GM10266 (cell line): ENCODE measurements around the gene RAB40A.
A peak's percentile ranks its signal among the peaks of the same experiment; 100 is the strongest.
"Not testable (repeated sequence)": the region's sequence is repeated elsewhere in the genome, so short reads cannot be mapped to it uniquely, and the experiment has no call there.

Source experiments
- DNase-seq: peaks from one replicate; pipeline ENCODE4 v3.0.0; 2012; ENCODE audit errors: extremely low spot score
- TF ChIP-seq, protein P1 (sequence below): IDR thresholded peaks from 2 replicates; pipeline ENCODE4 v1.5.1; 2012; ENCODE audit warnings: mild to moderate bottlenecking, low read depth; ENCODE audit not compliant: control insufficient read depth, insufficient read depth; ENCODE audit errors: missing control alignments

The RAB40A gene

DNA sequence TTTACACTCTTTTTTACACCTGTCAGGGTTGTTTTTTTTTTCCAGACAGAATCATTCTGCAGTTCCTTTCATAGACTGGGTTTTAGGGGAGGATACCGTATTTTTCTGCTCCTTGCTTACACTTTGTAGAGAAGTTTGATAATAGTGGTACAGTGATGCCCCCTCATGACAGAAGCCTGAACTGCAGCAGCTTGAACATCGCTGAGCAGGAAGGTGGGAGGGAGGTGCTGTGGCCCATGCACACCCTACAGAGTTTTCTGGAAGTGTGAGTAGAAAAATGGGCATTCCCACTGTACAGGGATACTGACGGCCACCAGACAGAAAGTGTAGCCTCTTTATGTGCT lies 54.5 kb downstream of the RAB40A start:
- TF ChIP-seq, protein P1, sequence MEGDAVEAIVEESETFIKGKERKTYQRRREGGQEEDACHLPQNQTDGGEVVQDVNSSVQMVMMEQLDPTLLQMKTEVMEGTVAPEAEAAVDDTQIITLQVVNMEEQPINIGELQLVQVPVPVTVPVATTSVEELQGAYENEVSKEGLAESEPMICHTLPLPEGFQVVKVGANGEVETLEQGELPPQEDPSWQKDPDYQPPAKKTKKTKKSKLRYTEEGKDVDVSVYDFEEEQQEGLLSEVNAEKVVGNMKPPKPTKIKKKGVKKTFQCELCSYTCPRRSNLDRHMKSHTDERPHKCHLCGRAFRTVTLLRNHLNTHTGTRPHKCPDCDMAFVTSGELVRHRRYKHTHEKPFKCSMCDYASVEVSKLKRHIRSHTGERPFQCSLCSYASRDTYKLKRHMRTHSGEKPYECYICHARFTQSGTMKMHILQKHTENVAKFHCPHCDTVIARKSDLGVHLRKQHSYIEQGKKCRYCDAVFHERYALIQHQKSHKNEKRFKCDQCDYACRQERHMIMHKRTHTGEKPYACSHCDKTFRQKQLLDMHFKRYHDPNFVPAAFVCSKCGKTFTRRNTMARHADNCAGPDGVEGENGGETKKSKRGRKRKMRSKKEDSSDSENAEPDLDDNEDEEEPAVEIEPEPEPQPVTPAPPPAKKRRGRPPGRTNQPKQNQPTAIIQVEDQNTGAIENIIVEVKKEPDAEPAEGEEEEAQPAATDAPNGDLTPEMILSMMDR: peak; percentile 79
- DNase-seq: peak; percentile 20

DNA sequence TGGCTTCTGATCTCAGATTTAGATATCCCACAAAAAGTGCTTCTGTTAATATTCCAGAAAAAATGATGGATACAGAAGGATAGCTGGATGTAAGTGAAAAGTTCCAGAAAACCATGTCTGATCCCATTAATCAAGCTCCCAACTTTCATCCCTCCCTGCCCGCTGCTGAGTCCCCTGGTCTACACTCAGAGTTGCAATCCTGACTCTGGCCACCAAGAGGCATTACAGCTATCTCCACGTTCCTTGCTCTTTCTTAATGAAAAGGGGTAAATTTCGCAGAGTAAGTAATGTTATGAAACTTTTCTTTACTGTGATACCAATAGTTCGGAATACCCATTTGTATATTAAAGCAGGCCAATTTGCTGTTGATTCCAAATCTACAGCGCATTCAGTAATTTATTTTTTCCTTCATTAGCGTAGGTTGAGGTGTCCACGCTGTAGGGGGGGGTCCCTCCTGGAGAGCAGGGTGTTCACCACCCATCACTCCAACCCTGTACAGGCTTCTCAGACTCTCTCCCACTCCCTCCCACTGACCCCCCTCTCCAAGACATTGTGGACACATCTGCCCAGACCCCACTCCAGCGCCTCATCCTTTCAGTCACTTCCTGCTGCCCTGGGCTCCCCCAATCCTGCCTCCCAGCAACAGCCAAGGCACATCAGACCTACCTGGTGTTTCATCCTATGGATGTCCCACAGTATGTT lies 55.1 kb downstream of the RAB40A start:
- DNase-seq: peak; percentile 19
- TF ChIP-seq, protein P1: peak; percentile 41

DNA sequence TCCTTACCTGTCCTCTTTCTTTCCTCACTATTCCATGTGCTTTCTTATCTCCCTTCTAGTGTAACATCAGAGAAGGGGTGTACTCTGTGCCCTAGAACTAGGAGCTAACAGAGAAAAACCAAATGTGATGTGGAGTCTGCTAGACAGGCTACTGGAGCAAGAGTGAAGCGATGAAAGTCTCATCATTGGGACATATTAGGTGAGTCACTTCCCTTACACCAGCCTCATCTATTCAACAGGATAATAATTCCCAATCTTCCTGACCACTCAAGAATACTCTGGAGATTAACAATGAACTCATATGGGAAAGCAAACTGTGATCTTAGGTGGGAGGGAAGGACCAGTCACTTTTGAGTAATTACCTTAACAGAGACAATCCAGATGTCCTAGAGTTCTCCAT lies 58.1 kb downstream of the RAB40A start:
- DNase-seq: no peak
- TF ChIP-seq, protein P1: no peak

DNA sequence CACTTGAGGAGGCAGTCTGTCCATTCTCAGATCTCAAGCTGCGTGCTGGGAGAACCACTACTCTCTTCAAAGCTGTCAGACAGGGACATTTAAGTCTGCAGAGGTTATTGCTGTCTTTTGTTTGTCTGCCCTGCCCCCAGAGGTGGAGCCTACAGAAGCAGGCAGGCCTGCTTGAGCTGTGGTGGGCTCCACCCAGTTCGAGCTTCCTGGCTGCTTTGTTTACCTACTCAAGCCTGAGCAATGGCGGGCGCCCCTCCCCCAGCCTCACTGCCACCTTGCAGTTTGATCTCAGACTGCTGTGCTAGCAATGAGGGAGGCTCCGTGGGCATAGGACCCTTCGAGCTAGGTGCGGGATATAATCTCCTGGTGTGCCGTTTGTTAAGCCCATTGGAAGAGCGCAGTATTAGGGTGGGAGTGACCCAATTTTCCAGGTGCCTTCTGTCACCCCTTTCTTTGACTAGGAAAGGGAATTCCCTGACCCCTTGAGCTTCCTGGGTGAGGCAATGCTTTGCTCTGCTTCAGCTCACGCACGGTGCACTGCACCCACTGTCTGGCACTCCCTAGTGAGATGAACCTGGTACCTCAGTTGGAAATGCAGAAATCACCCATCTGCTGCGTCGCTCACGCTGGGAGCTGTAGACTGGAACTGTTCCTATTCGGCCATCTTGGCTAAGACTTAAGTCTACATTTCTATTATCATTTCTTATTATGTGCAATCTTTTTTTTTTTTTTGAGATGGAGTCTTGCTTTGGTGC lies 59.1 kb downstream of the RAB40A start:
- not testable (repeated sequence) for DNase-seq

DNA sequence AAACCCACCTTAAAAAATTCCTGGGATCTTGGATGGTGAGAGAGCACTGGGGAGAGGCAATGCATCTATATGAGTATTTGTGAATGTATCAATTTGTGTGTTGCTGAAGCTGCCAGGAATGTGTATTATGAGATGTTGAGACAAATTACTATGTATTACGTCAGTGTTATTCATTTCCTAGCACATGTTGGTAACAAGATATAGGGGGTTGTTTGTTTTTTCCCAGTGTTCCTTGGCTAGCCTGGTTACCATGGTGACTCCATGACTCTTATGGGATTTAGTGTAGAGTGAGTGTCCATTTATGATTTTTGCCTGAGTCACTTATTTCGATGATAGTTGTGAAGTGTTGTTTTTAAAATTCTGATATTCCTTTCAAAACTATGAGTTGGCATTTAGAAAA lies 65.6 kb downstream of the RAB40A start:
- no peak for DNase-seq
- TF ChIP-seq, protein P1: no peak
